Small intestine (tissue), 7 donors: ENCODE results near the gene PTH2. TPM values are rescaled to one million over a fixed set of nuclear protein-coding genes. Genes with fewer than 3 reads are reported as not detected.
A peak's percentile ranks its signal among the peaks of the same experiment; 100 is the strongest.
"Not testable (repeated sequence)": the region's sequence is repeated elsewhere in the genome, so short reads cannot be mapped to it uniquely, and the experiment has no call there.

ENCODE experiments used
- DNase-seq, 2 donors: peaks; one replicate each; pipeline versions ENCODE4 v3.0.0 to v3.0.0-alpha.2; 2013
- FAIRE-seq: peaks from 2 replicates; lab custom pipeline; 2012; peaks lifted over from hg19 to GRCh38; lab: Jason Lieb, UNC
- H3K27ac ChIP-seq, 3 donors: one replicate each; pipeline ENCODE4 v1.5.1; 2013; ENCODE audit warnings: low read length in 2 of 3, mild to moderate bottlenecking in 2 of 3, control low read depth in 1 of 3, inconsistent platforms in 1 of 3, low read depth in 1 of 3, moderate library complexity in 1 of 3
- H3K27me3 ChIP-seq, 3 donors: one replicate each; pipeline ENCODE4 v1.6.1; 2013; ENCODE audit warnings: low read length in 3 of 3, inconsistent platforms in 1 of 3; ENCODE audit not compliant: control insufficient read depth in 3 of 3, insufficient read depth in 3 of 3
- H3K36me3 ChIP-seq, 3 donors: one replicate each; pipeline ENCODE4 v1.6.1; 2013; ENCODE audit warnings: low read length in 3 of 3, inconsistent platforms in 1 of 3, low read depth in 1 of 3, mild to moderate bottlenecking in 1 of 3, moderate library complexity in 1 of 3; ENCODE audit not compliant: control insufficient read depth in 3 of 3, insufficient read depth in 2 of 3
- H3K4me1 ChIP-seq, 3 donors: one replicate each; pipeline ENCODE4 v1.6.1; 2013; ENCODE audit warnings: low read length in 2 of 3, inconsistent platforms in 1 of 3, low read depth in 1 of 3, mild to moderate bottlenecking in 1 of 3, moderate library complexity in 1 of 3; ENCODE audit not compliant: control insufficient read depth in 3 of 3, insufficient read depth in 2 of 3
- H3K4me3 ChIP-seq, 3 donors: one replicate each; pipeline ENCODE4 v1.5.1; 2013; ENCODE audit warnings: low read length in 3 of 3, control low read depth in 1 of 3, inconsistent platforms in 1 of 3, low read depth in 1 of 3, mild to moderate bottlenecking in 1 of 3, moderate library complexity in 1 of 3
- H3K9me3 ChIP-seq, 2 donors: one replicate each; pipeline ENCODE4 v1.6.1; 2013; ENCODE audit warnings: low read depth in 1 of 2, low read length in 1 of 2; ENCODE audit not compliant: control insufficient read depth in 2 of 2, insufficient read depth in 1 of 2
- WGBS, 3 donors: extraction: QIAGEN DNeasy Blood & Tissue Kit; methylation state at CpG; one replicate each; pipeline ENCODE4 v1.1.7; 2013; 5-methylcytosine and 5-hydroxymethylcytosine counted together
- polyA plus RNA-seq, 4 donors: library from polyadenylated mRNA; stranded (reverse) in 3 of 4; unstranded in 1 of 4; fragments of 200-250 nt in 3 of 4; fragments of 120-200 nt in 1 of 4; gene quantifications; one replicate each; pipeline versions ENCODE4 v1.2.1 to v1.2.3, GENCODE V29; 2013
- donor health status: healthy with polysubstance abuse.
- donor health status: control.
- donor health status: control.
- donor health status: Bipolar disorder and iron deficiency.
- donor health status: healthy.

PTH2 gene
- polyA plus RNA-seq, 4 donors, result not detected

DNA sequence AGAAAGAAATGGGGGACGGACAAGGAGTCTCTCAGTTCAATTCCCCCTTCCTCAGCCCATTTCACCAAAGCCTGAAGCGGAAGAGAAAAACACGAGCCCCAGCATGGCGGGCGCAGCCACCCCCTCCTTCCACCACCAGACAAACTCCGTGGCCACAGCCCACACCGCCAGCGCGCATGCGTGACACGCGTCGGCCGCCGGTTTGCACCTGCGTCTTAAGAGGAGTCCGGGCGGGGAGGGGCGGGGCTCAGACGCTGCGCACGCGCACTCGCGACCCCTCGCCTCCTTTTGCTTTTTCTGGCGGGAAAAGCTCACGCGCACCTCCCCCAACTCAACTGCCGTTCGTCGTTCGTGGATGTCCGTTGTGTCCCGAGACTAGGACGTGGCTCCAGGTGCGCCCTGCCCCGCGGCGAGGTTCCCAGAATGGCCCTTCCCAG, 35.3 kb downstream of the PTH2 start, which contains the start of gene KASH5:
Gene KASH5, plus strand, starts transcription at position 314 of the 437 bp plus-strand sequence. CDS start 2,635 bp downstream, outside the sequence.
- Histone ChIP-seq H3K27ac (no peak within 1 kb of the TSS), H3K27me3 (peaks cover 0 to 5% (median 0%) of the 10 kb centered on the region in 3 donors), H3K36me3 (no peaks in the 10 kb centered on the region), H3K4me3 (no peak within 1 kb of the TSS), H3K4me1 (no peaks in the 10 kb centered on the region), H3K9me3 (peaks cover 0 to 3% of the 10 kb centered on the region in 2 donors)
- DNase-seq (peak; percentile 56 to 61), FAIRE-seq (no peak)
- 39 to 51% (median 46%) methylated on average over 33 to 40 of the region's 40 CpGs for WGBS, 3 donors

DNA sequence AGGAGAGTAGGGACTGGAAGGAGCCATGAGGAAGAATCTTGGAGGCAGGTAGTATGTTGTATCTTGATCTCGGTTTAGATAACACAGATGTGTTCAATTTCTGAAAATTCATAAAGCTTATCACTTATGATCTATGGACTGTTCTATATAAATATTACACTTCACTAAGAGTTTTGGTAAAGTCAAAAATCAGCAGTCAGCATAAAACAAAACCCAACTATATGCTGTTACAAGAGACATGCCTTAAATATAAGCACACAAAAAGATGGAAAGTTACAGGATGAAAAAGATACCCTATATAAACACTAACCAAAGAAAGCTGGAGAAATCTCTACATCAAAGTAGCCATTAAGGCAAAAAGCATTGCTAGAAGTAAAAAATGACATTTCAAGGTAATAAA, 39.6 kb downstream of the PTH2 start:
- Histone ChIP-seq H3K36me3 (no peaks in the 10 kb centered on the region), H3K9me3 (peaks cover 0 to 10% of the 10 kb centered on the region in 2 donors), H3K27ac (no peak overlapping the region), H3K4me1 (no peaks in the 10 kb centered on the region), H3K27me3 (no peaks in the 10 kb centered on the region), H3K4me3 (no peak overlapping the region)
- no peak for DNase-seq
- 29 to 91% (median 48%) methylated on average over 1 of the region's 1 CpG for WGBS, 3 donors
- FAIRE-seq, result no peak

DNA sequence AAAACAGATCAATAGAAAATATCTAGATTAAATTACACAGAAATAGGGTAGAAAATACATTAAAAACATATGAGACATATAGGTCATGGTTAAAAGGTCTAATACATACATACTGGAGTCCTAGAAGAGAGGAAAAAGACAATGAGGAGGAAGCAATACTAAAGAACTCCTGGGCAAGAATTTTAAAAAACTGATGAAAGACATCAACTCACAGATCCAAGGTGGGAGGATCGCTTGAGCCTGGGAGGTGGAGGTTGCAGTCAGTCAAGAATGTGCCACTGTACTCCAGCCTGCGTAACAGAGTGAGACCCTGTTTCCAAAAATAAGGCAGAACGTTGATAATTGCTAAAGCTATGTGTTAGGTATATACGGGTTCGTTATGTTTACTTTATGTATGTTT, 40.6 kb downstream of the PTH2 start:
- FAIRE-seq (no peak), DNase-seq (no peak)
- Histone ChIP-seq H3K9me3 (peaks cover 0 to 7% of the 10 kb centered on the region in 2 donors), H3K27ac (no peak overlapping the region), H3K4me3 (no peak overlapping the region), H3K27me3 (no peaks in the 10 kb centered on the region), H3K4me1 (no peaks in the 10 kb centered on the region), H3K36me3 (no peaks in the 10 kb centered on the region)
- 91 to 93% (median 92%) methylated on average over 5 of the region's 5 CpGs for WGBS, 3 donors

DNA sequence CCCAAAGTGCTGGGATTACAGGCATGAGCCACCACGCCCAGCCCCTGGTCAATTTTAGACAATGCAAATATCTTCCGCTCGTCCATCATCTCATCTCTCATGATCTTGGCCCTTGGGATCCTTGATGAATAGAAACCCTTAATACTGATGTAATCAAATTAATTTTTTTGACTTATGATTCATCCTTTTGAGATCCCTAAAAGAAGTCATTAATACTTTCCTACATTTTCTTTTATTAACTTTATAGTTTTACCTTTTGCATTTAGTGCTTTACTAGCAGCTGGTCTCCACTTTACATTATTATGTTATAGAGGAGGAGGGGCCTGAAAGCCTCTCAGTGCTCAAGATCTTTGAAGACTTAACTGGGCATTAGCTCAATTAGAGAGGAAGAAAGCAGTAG, 42.9 kb downstream of the PTH2 start:
- H3K36me3 ChIP-seq, result no peaks in the 10 kb centered on the region
- FAIRE-seq, result no peak
- no peak overlapping the region for H3K4me3 ChIP-seq
- WGBS, 3 donors, result 78 to 87% (median 83%) methylated on average over 3 of the region's 3 CpGs
- H3K27me3 ChIP-seq, result no peaks in the 10 kb centered on the region
- no peak for DNase-seq
- peaks cover 0 to 7% of the 10 kb centered on the region in 2 donors for H3K9me3 ChIP-seq
- H3K4me1 ChIP-seq, result no peaks in the 10 kb centered on the region
- no peak overlapping the region for H3K27ac ChIP-seq

DNA sequence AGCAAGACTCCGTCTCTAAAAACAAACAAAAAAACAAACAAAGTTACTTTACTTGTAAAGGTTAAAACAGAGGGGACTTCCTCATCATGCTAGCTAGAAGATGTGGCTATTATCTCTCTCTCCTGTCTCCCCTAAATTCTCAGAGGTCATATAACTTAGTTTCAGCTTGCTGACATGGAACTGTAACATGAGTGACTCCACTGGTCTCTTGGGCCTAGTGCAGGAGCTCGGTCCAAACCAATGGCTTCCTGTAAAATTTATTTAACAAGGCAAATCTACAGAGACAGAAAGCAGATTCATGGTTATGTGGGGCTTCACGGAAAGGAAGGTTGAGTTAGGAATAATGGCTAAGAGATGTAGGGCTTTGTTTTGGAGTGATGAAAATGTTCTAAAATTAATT, 44.7 kb downstream of the PTH2 start:
- Histone ChIP-seq H3K27ac (no peak overlapping the region), H3K9me3 (peaks cover 0 to 7% of the 10 kb centered on the region in 2 donors), H3K4me1 (no peaks in the 10 kb centered on the region), H3K36me3 (no peaks in the 10 kb centered on the region), H3K27me3 (no peaks in the 10 kb centered on the region), H3K4me3 (no peak overlapping the region)
- DNase-seq (no peak), FAIRE-seq (no peak)
- 68 to 83% (median 76%) methylated on average over 3 of the region's 3 CpGs for WGBS, 3 donors

DNA sequence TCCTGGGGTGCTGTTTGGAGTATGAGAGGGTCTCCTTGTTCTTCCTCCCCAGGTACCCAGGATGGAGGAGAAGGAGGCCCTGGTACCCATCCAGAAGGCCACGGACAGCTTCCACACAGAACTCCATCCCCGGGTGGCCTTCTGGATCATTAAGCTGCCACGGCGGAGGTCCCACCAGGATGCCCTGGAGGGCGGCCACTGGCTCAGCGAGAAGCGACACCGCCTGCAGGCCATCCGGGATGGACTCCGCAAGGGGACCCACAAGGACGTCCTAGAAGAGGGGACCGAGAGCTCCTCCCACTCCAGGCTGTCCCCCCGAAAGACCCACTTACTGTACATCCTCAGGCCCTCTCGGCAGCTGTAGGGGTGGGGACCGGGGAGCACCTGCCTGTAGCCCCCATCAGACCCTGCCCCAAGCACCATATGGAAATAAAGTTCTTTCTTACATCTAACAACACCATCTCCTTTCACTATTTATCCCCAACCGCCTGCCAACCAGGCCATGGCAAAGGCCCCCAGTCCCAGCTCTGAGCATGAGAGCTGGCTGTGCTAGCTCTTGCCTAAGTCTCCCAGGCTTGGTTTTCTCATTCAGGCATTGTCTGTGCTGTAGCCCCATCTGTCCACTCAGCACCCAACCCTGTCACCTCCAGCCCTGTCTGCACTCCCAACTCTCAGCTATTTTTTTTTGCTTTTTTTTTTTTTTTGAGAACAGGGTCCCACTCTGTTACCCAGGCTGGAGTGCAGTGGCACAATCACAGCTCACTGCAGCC, 48.4 kb downstream of the PTH2 start:
- no peaks in the 10 kb centered on the region for H3K36me3 ChIP-seq
- WGBS, 3 donors, result 86 to 89% (median 86%) methylated on average over 14 to 16 of the region's 16 CpGs
- no peak overlapping the region for H3K27ac ChIP-seq
- no peak overlapping the region for H3K4me3 ChIP-seq
- peaks cover 0 to 6% of the 10 kb centered on the region in 2 donors for H3K9me3 ChIP-seq
- no peak for DNase-seq
- no peaks in the 10 kb centered on the region for H3K27me3 ChIP-seq
- no peaks in the 10 kb centered on the region for H3K4me1 ChIP-seq
- no peak for FAIRE-seq

DNA sequence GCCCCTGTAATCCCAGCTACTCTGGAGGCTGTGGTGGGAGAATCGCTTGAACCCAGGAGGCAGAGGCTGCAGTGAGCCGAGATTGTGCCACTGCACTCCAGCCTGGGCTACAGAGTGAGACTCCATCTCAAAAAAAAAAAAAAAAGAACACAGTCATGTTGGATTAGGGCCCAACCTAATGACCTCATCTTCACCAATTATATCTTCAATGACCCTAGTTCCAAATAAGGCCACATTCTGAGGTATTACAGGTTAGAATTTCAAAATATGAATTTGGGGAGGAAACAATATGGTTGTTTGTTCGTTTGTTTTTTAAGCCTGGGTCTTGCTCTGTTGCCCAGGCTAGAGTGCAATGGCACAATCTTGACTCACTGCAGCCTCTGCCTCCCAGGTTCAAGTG, 50.1 kb downstream of the PTH2 start:
- H3K36me3 ChIP-seq, FAIRE-seq, H3K4me1 ChIP-seq, DNase-seq, H3K27me3 ChIP-seq, H3K4me3 ChIP-seq, H3K27ac ChIP-seq: not testable (repeated sequence)
- 73 to 85% (median 76%) methylated on average over 3 of the region's 3 CpGs for WGBS, 3 donors
- H3K9me3 ChIP-seq, result peaks cover 0 to 18% of the 10 kb centered on the region in 2 donors
